MM.1S (cell line): ENCODE results near the gene TET2.

Experiments used
- DNase-seq: peaks from one replicate; pipeline ENCODE4 v3.0.0-alpha.2; 2015
- H2AFZ ChIP-seq: fragments of 300-600 bp; sonication (generic); 2 replicates; pipeline ENCODE4 v1.6.0; 2016; ENCODE audit warnings: antibody characterized with exemption, low read length
- H3F3A ChIP-seq: fragments of 300-600 bp; sonication (generic); 2 replicates; pipeline ENCODE4 v1.6.1; 2016; ENCODE audit warnings: mild to moderate bottlenecking, antibody characterized with exemption, low read length, moderate library complexity, mixed read lengths; ENCODE audit not compliant: insufficient read depth
- H3K27ac ChIP-seq: fragments of 300-600 bp; sonication (generic); 2 replicates; pipeline ENCODE4 v1.5.1; 2016; ENCODE audit warnings: mild to moderate bottlenecking, low read length
- H3K27me3 ChIP-seq: fragments of 300-600 bp; sonication (generic); replicated peaks from 2 replicates; pipeline ENCODE4 v1.6.0; 2016; ENCODE audit warnings: low read length; ENCODE audit not compliant: insufficient read depth
- H3K36me3 ChIP-seq: fragments of 300-600 bp; sonication (generic); replicated peaks from 2 replicates; pipeline ENCODE4 v1.6.1; 2016; ENCODE audit warnings: mild to moderate bottlenecking, low read length, mixed read lengths; ENCODE audit not compliant: insufficient read depth
- H3K4me1 ChIP-seq: fragments of 300-600 bp; sonication (generic); 2 replicates; pipeline ENCODE4 v1.6.1; 2016; ENCODE audit warnings: low read length, mixed read lengths
- H3K4me2 ChIP-seq: fragments of 300-600 bp; sonication (generic); 2 replicates; pipeline ENCODE4 v1.6.0; 2016; ENCODE audit warnings: low read depth, low read length
- H3K4me3 ChIP-seq: fragments of 300-600 bp; sonication (generic); 2 replicates; pipeline ENCODE4 v1.5.1; 2016; ENCODE audit warnings: low read length, mixed read lengths
- H3K79me2 ChIP-seq: fragments of 300-600 bp; sonication (generic); 2 replicates; pipeline ENCODE4 v1.6.1; 2016; ENCODE audit warnings: mixed run types, low read length, mixed read lengths
- H3K9ac ChIP-seq: fragments of 300-600 bp; sonication (generic); 2 replicates; pipeline ENCODE4 v1.6.1; 2016; ENCODE audit warnings: low read length, mixed read lengths
- H3K9me2 ChIP-seq: fragments of 300-600 bp; sonication (generic); replicated peaks from 2 replicates; pipeline ENCODE4 v1.6.1; 2016; ENCODE audit warnings: mild to moderate bottlenecking, low read length, mixed read lengths; ENCODE audit not compliant: insufficient read depth
- H3K9me3 ChIP-seq: fragments of 300-600 bp; sonication (generic); replicated peaks from 2 replicates; pipeline ENCODE4 v1.6.1; 2016; ENCODE audit warnings: mild to moderate bottlenecking, low read length, mixed read lengths; ENCODE audit not compliant: insufficient read depth
- H4K20me1 ChIP-seq: fragments of 300-600 bp; sonication (generic); 2 replicates; pipeline ENCODE4 v1.6.1; 2016; ENCODE audit warnings: mild to moderate bottlenecking, low read length, moderate library complexity, mixed read lengths; ENCODE audit not compliant: insufficient read depth
- EZH2 ChIP-seq: fragments of 300-600 bp; sonication (generic); optimal IDR thresholded peaks from 2 replicates; pipeline ENCODE3; 2017; ENCODE audit warnings: low read depth, mild to moderate bottlenecking, antibody characterized with exemption, low read length, mixed read lengths
- EZH2phosphoT487 ChIP-seq: fragments of 300-600 bp; sonication (generic); IDR thresholded peaks from 2 replicates; pipeline ENCODE4 v1.6.1; 2018; ENCODE audit warnings: antibody characterized with exemption, low read length
- TF ChIP-seq, protein P1 (sequence below): fragments of 300-600 bp; sonication (generic); IDR thresholded peaks from 2 replicates; pipeline ENCODE4 v1.5.1; 2016; ENCODE audit warnings: antibody characterized with exemption, low read length, mixed read lengths

The TET2 gene

DNA sequence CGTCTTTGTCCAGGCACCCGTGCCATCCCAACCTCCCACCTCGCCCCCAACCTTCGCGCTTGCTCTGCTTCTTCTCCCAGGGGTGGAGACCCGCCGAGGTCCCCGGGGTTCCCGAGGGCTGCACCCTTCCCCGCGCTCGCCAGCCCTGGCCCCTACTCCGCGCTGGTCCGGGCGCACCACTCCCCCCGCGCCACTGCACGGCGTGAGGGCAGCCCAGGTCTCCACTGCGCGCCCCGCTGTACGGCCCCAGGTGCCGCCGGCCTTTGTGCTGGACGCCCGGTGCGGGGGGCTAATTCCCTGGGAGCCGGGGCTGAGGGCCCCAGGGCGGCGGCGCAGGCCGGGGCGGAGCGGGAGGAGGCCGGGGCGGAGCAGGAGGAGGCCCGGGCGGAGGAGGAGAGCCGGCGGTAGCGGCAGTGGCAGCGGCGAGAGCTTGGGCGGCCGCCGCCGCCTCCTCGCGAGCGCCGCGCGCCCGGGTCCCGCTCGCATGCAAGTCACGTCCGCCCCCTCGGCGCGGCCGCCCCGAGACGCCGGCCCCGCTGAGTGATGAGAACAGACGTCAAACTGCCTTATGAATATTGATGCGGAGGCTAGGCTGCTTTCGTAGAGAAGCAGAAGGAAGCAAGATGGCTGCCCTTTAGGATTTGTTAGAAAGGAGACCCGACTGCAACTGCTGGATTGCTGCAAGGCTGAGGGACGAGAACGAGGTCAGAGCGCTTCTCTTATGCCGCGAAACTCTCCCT, at the start of gene TET2:
TSS of gene TET2 (plus strand) at position 601 of the 740 bp plus-strand sequence. CDS start 87,067 bp downstream, outside the sequence.
- H3K79me2 ChIP-seq = peaks cover 41% of the 10 kb centered on the region
- H3K9me2 ChIP-seq = no peaks in the 10 kb centered on the region
- no peak for TF ChIP-seq EZH2
- H3K4me2 ChIP-seq = peak within 1 kb of the TSS; percentile 75
- no peaks in the 10 kb centered on the region for H3K27me3 ChIP-seq
- H4K20me1 ChIP-seq = no peaks in the 10 kb centered on the region
- peak; percentile 72 for DNase-seq
- peak within 1 kb of the TSS; percentile 86 for H2AFZ ChIP-seq
- peak within 1 kb of the TSS; percentile 92 for H3K9ac ChIP-seq
- no peaks in the 10 kb centered on the region for H3K9me3 ChIP-seq
- H3K4me3 ChIP-seq = peak within 1 kb of the TSS; percentile 100
- H3K36me3 ChIP-seq = no peaks in the 10 kb centered on the region
- no peaks in the 10 kb centered on the region for H3K4me1 ChIP-seq
- H3F3A ChIP-seq = no peaks in the 10 kb centered on the region
- H3K27ac ChIP-seq = peak within 1 kb of the TSS; percentile 61

DNA sequence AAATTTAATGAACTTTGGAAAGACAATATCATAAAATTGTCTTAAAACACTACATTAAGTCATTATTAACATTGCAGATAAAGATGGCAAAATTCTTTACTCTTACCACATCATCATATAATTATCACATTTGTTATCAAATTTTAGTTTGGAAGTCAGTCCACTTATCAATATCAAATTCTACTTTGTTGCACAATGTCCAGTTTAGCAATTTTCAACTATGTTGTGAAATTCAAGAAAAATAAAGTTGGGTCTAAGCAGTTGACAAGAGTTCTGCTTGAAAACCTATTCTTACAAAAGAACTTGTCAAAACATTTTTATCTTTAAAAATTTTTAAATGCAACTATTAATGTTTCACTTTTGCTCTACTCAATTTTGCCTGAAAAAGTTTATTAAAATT, 44.7 kb upstream of the TET2 start:
- DNase-seq = no peak
- Histone ChIP-seq H3F3A (no peaks in the 10 kb centered on the region), H4K20me1 (no peaks in the 10 kb centered on the region), H3K9me3 (no peaks in the 10 kb centered on the region), H2AFZ (no peak overlapping the region), H3K36me3 (no peaks in the 10 kb centered on the region), H3K9ac (no peak overlapping the region), H3K79me2 (no peaks in the 10 kb centered on the region), H3K27me3 (no peaks in the 10 kb centered on the region), H3K4me2 (no peak overlapping the region), H3K27ac (no peak overlapping the region), H3K9me2 (no peaks in the 10 kb centered on the region), H3K4me1 (no peaks in the 10 kb centered on the region), H3K4me3 (no peak overlapping the region)
- TF ChIP-seq EZH2 = no peak
- TF ChIP-seq, protein P1, sequence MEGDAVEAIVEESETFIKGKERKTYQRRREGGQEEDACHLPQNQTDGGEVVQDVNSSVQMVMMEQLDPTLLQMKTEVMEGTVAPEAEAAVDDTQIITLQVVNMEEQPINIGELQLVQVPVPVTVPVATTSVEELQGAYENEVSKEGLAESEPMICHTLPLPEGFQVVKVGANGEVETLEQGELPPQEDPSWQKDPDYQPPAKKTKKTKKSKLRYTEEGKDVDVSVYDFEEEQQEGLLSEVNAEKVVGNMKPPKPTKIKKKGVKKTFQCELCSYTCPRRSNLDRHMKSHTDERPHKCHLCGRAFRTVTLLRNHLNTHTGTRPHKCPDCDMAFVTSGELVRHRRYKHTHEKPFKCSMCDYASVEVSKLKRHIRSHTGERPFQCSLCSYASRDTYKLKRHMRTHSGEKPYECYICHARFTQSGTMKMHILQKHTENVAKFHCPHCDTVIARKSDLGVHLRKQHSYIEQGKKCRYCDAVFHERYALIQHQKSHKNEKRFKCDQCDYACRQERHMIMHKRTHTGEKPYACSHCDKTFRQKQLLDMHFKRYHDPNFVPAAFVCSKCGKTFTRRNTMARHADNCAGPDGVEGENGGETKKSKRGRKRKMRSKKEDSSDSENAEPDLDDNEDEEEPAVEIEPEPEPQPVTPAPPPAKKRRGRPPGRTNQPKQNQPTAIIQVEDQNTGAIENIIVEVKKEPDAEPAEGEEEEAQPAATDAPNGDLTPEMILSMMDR = no peak
- TF ChIP-seq EZH2phosphoT487 = no peak

DNA sequence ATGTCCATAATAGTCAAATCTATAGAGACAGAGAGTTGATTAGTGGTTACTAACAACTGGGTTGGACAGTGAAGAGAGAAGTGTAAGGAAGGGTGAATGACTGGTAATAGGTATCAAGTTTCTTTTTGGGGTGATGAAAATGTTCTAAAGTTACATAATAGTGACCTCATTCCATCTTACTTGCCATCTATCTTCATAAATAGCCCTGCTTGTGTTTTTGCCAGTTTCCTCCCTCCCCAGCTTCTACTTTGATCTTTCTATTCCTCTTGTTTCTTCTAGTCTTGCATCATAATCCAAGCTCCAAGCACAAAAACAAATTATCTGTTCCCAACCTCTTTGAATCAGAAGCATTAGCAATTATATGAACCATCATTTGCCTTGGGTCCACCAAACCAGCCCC, 40.2 kb upstream of the TET2 start:
- H3K4me3 ChIP-seq = no peak overlapping the region
- no peak overlapping the region for H3K4me2 ChIP-seq
- no peaks in the 10 kb centered on the region for H3F3A ChIP-seq
- no peak overlapping the region for H3K27ac ChIP-seq
- H3K4me1 ChIP-seq = no peaks in the 10 kb centered on the region
- no peak for DNase-seq
- no peak overlapping the region for H2AFZ ChIP-seq
- no peaks in the 10 kb centered on the region for H3K36me3 ChIP-seq
- H3K9me2 ChIP-seq = no peaks in the 10 kb centered on the region
- H3K79me2 ChIP-seq = no peaks in the 10 kb centered on the region
- TF ChIP-seq, protein P1 = no peak
- no peak for TF ChIP-seq EZH2phosphoT487
- no peak for TF ChIP-seq EZH2
- no peaks in the 10 kb centered on the region for H3K27me3 ChIP-seq
- H4K20me1 ChIP-seq = no peaks in the 10 kb centered on the region
- no peaks in the 10 kb centered on the region for H3K9me3 ChIP-seq
- H3K9ac ChIP-seq = no peak overlapping the region
